A549 (cell line): ENCODE results near the gene CCDC38. TPM values are rescaled to one million over a fixed set of nuclear protein-coding genes. Genes with fewer than 3 reads are reported as not detected.

ENCODE experiments used
- ATAC-seq, 2 experiments: fragments of 200-7000 bp in 1 of 2; fragments of >200 bp in 1 of 2; cut with Nextera tagmentation in 1 of 2; cut with Tn5 transposase in 1 of 2; 3 replicates each; pipeline versions ENCODE4 v1.8.0 to v1.9.1; 2018 to 2020; ENCODE audit warnings: mild to moderate bottlenecking in 1 of 2, moderate library complexity in 1 of 2
- CTCF ChIA-PET: fragments of 300-600 bp; sonication (Branson Sonifier 250); formaldehyde crosslinking; extraction: SDS; loops from one replicate; lab custom pipeline; 2021; ENCODE audit warnings: antibody characterized with exemption, inconsistent platforms; lab: Yijun Ruan, JAX
- POLR2A ChIA-PET: fragments of 350-600 bp; formaldehyde crosslinking; extraction: SDS; loops from one replicate; lab custom pipeline; 2021; ENCODE audit warnings: antibody characterized with exemption, inconsistent platforms; lab: Yijun Ruan, JAX
- DNase-seq, 2 experiments: peaks; one replicate each; pipeline versions ENCODE4 v3.0.0 to v3.0.0-alpha.2; 2011 to 2016; ENCODE audit warnings: low read depth in 1 of 2, low spot score in 1 of 2
- FAIRE-seq: peaks from 2 replicates; lab custom pipeline; 2011; peaks lifted over from hg19 to GRCh38; lab: Jason Lieb, UNC
- H3K27ac ChIP-seq, 2 experiments: fragments of >200 bp; sonication (Bioruptor Twin); formaldehyde crosslinking; 3 replicates each; pipeline ENCODE4 v1.5.1; 2016 to 2017
- H3K4me1 ChIP-seq: fragments of >200 bp; sonication (Bioruptor Twin); formaldehyde crosslinking; 3 replicates; pipeline ENCODE4 v1.6.1; 2016
- H3K4me2 ChIP-seq: fragments of >200 bp; sonication (Bioruptor Twin); formaldehyde crosslinking; 3 replicates; pipeline ENCODE4 v1.6.1; 2016
- H3K4me3 ChIP-seq: fragments of >200 bp; sonication (Bioruptor Twin); formaldehyde crosslinking; 3 replicates; pipeline ENCODE4 v1.5.1; 2016
- H3K9me3 ChIP-seq: fragments of >200 bp; sonication (Bioruptor Twin); formaldehyde crosslinking; 3 replicates; pipeline ENCODE4 v1.6.1; 2016
- CHD2 ChIP-seq: fragments of 150-350 bp; IDR thresholded peaks from 2 replicates; pipeline ENCODE4 v1.6.1; 2014; ENCODE audit warnings: low read length; ENCODE audit not compliant: partially characterized antibody
- EHMT2 ChIP-seq: fragments of 200-600 bp; sonication (generic); IDR thresholded peaks from 2 replicates; pipeline ENCODE4 v1.6.1; 2016; ENCODE audit warnings: antibody characterized with exemption, low read depth, mild to moderate bottlenecking, moderate library complexity
- FOSL2 ChIP-seq, 2 experiments: fragments of 450-650 bp in 1 of 2; fragments of >200 bp in 1 of 2; sonication (Bioruptor Twin) in 1 of 2; formaldehyde crosslinking; IDR thresholded peaks; 2 replicates each; pipeline versions ENCODE4 v1.5.0 to v1.6.1; 2016 to 2020; ENCODE audit warnings: mild to moderate bottlenecking in 1 of 2, moderate library complexity in 1 of 2
- FOXS1 ChIP-seq: fragments of 250-450 bp; sonication (Bioruptor Pico); IDR thresholded peaks from 2 replicates; pipeline ENCODE4 v1.5.0; 2020; ENCODE audit warnings: mild to moderate bottlenecking, moderate library complexity
- GATA3 ChIP-seq: IDR thresholded peaks from 2 replicates; pipeline ENCODE4 v1.6.1; 2012; ENCODE audit warnings: borderline replicate concordance
- HOXB13 ChIP-seq: fragments of 250-450 bp; sonication (Bioruptor Pico); IDR thresholded peaks from 2 replicates; pipeline ENCODE4 v1.5.0; 2020; ENCODE audit warnings: low read depth, mild to moderate bottlenecking, moderate library complexity
- KDM1A ChIP-seq: fragments of 200-600 bp; sonication (generic); IDR thresholded peaks from 2 replicates; pipeline ENCODE4 v1.6.1; 2016; ENCODE audit warnings: low read depth, mild to moderate bottlenecking
- MAZ ChIP-seq: fragments of 150-350 bp; IDR thresholded peaks from 2 replicates; pipeline ENCODE4 v1.6.1; 2014; ENCODE audit warnings: antibody characterized with exemption, low read depth, low read length, borderline replicate concordance
- NPAS2 ChIP-seq: fragments of 250-450 bp; sonication (Bioruptor Pico); IDR thresholded peaks from 2 replicates; pipeline ENCODE4 v1.8.0; 2022; ENCODE audit warnings: mild to moderate bottlenecking, moderate library complexity, borderline replicate concordance
- POLR2A ChIP-seq: IDR thresholded peaks from 2 replicates; pipeline ENCODE4 v1.6.1; 2012; ENCODE audit warnings: mild to moderate bottlenecking, low read length
- POLR2AphosphoS2 ChIP-seq: conservative IDR thresholded peaks from 2 replicates; pipeline ENCODE4 v1.6.1; 2012; ENCODE audit warnings: low read length, improper control_type of control experiment, inconsistent platforms
- RAD21 ChIP-seq, 2 experiments: fragments of >200 bp in 1 of 2; sonication (Bioruptor Twin) in 1 of 2; formaldehyde crosslinking in 1 of 2; IDR thresholded peaks in 1 of 2; conservative IDR thresholded peaks in 1 of 2; 2 replicates in 1 of 2; 3 replicates in 1 of 2; pipeline ENCODE4 v1.6.1; 2012 to 2018; ENCODE audit warnings: inconsistent platforms in 1 of 2
- RARB ChIP-seq: fragments of 250-450 bp; sonication (Bioruptor Pico); IDR thresholded peaks from 2 replicates; pipeline ENCODE4 v1.8.0; 2021; ENCODE audit warnings: mild to moderate bottlenecking, moderate library complexity
- RFX5 ChIP-seq: fragments of 450-650 bp; IDR thresholded peaks from 2 replicates; pipeline ENCODE4 v1.7.1; 2014; ENCODE audit warnings: antibody characterized with exemption, mild to moderate bottlenecking, moderate library complexity
- RNF2 ChIP-seq: fragments of 200-600 bp; sonication (generic); IDR thresholded peaks from 2 replicates; pipeline ENCODE4 v1.6.1; 2016; ENCODE audit warnings: low read depth, mild to moderate bottlenecking, antibody characterized with exemption, moderate library complexity, borderline replicate concordance
- SMC3 ChIP-seq: fragments of >200 bp; sonication (Bioruptor Twin); formaldehyde crosslinking; IDR thresholded peaks from 3 replicates; pipeline ENCODE4 v1.6.1; 2018; ENCODE audit warnings: inconsistent platforms
- TFCP2L1 ChIP-seq: fragments of 250-450 bp; sonication (Bioruptor Pico); IDR thresholded peaks from 2 replicates; pipeline ENCODE4 v1.5.0; 2021; ENCODE audit warnings: mild to moderate bottlenecking
- ZNF302 ChIP-seq: fragments of 250-450 bp; sonication (Bioruptor Pico); IDR thresholded peaks from 2 replicates; pipeline ENCODE4 v1.9.0; 2021; ENCODE audit warnings: inconsistent platforms, mild to moderate bottlenecking, moderate library complexity
- ZSCAN20 ChIP-seq: fragments of 250-450 bp; sonication (Bioruptor Pico); IDR thresholded peaks from 2 replicates; pipeline ENCODE4 v1.8.0; 2022; ENCODE audit warnings: mild to moderate bottlenecking, moderate library complexity
- WGBS: methylation state at CpG from one replicate; pipeline ENCODE4 v1.1.6; 2017; ENCODE audit errors: missing lambda C conversion rate; 5-methylcytosine and 5-hydroxymethylcytosine counted together
- polyA plus RNA-seq, 4 experiments: library from polyadenylated mRNA; depleted of rRNA in 3 of 4; stranded (reverse); fragments of >200 nt; fragmentation: RNase III in 1 of 4; extraction: RNeasy Plus Mini Kit Qiagen cat#74134 plus additional on column Dnase treatment in 1 of 4; gene quantifications; 2 replicates in 3 of 4; 3 replicates in 1 of 4; pipeline ENCODE4 v1.2.3, GENCODE V29; 2011 to 2017
- TF ChIP-seq, protein P1 (sequence below): fragments of 250-450 bp; sonication (Bioruptor Pico); IDR thresholded peaks from 2 replicates; pipeline ENCODE4 v1.5.0; 2020; ENCODE audit warnings: low read depth, mild to moderate bottlenecking, moderate library complexity
- TF ChIP-seq, protein P2 (sequence below): IDR thresholded peaks from 2 replicates; pipeline ENCODE4 v1.6.1; 2012; ENCODE audit warnings: low read depth, borderline replicate concordance
- TF ChIP-seq, protein P3 (sequence below): fragments of >200 bp; sonication (Bioruptor Twin); formaldehyde crosslinking; IDR thresholded peaks from 2 replicates; pipeline ENCODE4 v1.6.1; 2016
- TF ChIP-seq, protein P4 (sequence below): fragments of 150-350 bp; IDR thresholded peaks from 2 replicates; pipeline ENCODE4 v1.6.1; 2014; ENCODE audit warnings: low read depth, mild to moderate bottlenecking, low read length

Gene CCDC38
- polyA plus RNA-seq, 2 of the 4 experiments (the other 2 are of a cell fraction), result 0.18 to 0.41 TPM

DNA sequence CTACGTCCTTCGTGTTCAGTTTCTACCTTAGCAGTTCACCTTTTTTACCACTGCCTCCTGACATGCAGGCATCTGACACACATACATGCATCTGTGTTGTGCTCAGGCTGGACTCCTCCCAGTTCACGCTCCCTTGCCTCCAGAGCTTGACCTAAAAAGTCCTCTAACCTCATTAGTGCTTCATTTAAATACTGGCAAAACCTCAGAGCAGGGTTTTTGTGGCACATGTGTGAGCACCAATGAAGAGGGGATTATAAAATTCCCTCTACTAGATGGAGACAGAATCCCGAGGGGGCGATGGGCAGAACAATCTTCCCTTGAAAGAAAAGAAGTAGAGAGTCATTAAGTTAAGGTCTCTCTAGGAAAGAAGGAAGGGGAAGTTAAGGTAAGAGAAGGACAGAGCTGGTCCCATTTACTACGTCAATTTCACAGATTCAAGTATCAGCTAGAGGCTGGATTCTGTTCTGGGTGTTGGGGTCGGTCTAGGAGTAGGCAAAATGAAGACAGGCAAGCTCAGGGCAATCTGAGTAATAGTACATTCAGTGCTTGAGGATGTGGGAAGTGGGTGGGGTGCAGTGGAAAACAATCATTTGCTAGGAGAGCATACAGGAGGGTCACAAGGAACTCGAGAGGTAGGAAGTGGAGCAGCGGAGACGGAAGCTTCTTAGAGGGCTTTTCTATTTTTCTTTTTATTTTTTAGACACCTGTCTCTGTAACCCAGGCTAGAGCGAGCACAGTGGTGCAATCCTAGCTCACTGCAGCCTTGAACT is 46.3 kb upstream of the CCDC38 start:
- no peaks in the 10 kb centered on the region for H3K4me1 ChIP-seq
- ATAC-seq, result no peak
- H3K4me2 ChIP-seq, result no peak overlapping the region
- POLR2A ChIA-PET, result no interaction called here
- H3K27ac ChIP-seq, result no peak overlapping the region
- no peaks in the 10 kb centered on the region for H3K9me3 ChIP-seq
- TF ChIP-seq CHD2 (no peak), RFX5 (no peak), RNF2 (no peak), POLR2AphosphoS2 (no peak), RAD21 (conservative IDR thresholded peaks at IDR 0.05 in 1 of 2, IDR thresholded peaks at IDR 0.05 in 1 of 2) (no peak), GATA3 (no peak), KDM1A (no peak), SMC3 (no peak), HOXB13 (no peak), FOXS1 (CRISPR knock-in tag) (no peak), NPAS2 (no peak), RARB (CRISPR knock-in tag) (no peak)
- TF ChIP-seq, protein P1, sequence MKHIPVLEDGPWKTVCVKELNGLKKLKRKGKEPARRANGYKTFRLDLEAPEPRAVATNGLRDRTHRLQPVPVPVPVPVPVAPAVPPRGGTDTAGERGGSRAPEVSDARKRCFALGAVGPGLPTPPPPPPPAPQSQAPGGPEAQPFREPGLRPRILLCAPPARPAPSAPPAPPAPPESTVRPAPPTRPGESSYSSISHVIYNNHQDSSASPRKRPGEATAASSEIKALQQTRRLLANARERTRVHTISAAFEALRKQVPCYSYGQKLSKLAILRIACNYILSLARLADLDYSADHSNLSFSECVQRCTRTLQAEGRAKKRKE (CRISPR knock-in tag), result no peak
- TF ChIP-seq, protein P2, sequence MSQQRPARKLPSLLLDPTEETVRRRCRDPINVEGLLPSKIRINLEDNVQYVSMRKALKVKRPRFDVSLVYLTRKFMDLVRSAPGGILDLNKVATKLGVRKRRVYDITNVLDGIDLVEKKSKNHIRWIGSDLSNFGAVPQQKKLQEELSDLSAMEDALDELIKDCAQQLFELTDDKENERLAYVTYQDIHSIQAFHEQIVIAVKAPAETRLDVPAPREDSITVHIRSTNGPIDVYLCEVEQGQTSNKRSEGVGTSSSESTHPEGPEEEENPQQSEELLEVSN, result no peak
- TF ChIP-seq, all 56 proteins: peak for 0
- DNase-seq (no peak), FAIRE-seq (no peak)
- H3K4me3 ChIP-seq, result no peak overlapping the region
- 48% methylated on average over 11 of the region's 11 CpGs for WGBS
- CTCF ChIA-PET, result interaction anchor here (0.9 to 4.7 kb wide), 3 partner anchors 10 to 70 kb away, joined by 6 to 26 read pairs (median 6); no protein-coding TSS in a partner anchor

DNA sequence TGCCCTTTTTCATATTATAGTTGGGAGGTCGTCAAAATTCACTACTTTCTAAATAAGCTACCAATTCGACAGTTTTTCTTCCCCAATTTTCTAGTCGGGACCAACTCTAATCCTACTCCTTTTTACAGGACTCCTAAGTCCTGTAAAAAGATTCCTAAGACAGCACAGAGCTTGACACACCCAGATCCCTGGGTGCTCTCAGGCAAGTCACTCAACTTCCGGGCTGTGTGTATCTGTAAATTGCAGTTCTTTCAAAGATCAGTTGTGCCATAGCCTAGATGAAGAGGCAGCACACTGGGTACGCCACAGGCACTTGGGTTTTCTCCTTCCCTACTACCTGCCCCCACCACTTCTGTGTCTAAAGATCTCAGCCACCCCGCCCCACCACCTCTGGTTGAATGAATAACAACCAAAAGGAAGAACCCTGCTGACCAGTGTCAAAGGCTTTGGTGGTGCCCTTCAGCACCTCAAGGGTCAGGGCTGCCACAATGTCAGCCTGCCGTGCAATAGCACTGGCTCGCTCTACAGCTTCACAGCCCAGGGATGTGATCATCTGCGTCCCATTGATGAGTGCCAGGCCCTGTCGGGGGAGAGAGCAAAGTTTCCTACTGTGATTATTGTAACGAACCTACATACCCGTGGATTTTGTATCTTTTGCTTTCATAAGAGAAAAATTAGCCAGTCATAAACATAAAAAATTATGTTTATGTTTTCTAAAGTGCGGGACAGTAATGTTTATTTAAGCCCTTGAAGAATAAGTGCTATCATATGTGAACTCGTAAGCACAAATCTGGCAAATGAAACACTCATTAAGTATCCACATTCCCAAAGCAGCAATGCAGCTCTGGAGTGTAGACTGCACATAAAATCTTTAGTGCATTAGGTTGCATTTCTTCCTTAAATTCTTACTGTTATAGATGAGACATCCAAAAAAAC is 44.5 kb upstream of the CCDC38 start:
- Histone ChIP-seq H3K4me2 (no peak overlapping the region), H3K4me3 (no peak overlapping the region), H3K9me3 (no peaks in the 10 kb centered on the region), H3K4me1 (no peaks in the 10 kb centered on the region)
- CTCF ChIA-PET, result interaction anchor here (1.7 to 4.7 kb wide), 2 partner anchors 12 to 69 kb away, joined by 6 to 26 read pairs; no protein-coding TSS in a partner anchor
- POLR2A ChIA-PET, result no interaction called here
- FAIRE-seq (no peak), DNase-seq (no peak), ATAC-seq (no peak)
- 66% methylated on average over 14 of the region's 14 CpGs for WGBS
- no peak for TF ChIP-seq ZSCAN20 (CRISPR knock-in tag)
- TF ChIP-seq ZNF302 (CRISPR knock-in tag), result no peak
- TF ChIP-seq FOXS1 (CRISPR knock-in tag), result no peak
- TF ChIP-seq, protein P3, sequence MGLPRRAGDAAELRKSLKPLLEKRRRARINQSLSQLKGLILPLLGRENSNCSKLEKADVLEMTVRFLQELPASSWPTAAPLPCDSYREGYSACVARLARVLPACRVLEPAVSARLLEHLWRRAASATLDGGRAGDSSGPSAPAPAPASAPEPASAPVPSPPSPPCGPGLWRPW, result no peak
- TF ChIP-seq EHMT2, result no peak
- TF ChIP-seq, protein P4, sequence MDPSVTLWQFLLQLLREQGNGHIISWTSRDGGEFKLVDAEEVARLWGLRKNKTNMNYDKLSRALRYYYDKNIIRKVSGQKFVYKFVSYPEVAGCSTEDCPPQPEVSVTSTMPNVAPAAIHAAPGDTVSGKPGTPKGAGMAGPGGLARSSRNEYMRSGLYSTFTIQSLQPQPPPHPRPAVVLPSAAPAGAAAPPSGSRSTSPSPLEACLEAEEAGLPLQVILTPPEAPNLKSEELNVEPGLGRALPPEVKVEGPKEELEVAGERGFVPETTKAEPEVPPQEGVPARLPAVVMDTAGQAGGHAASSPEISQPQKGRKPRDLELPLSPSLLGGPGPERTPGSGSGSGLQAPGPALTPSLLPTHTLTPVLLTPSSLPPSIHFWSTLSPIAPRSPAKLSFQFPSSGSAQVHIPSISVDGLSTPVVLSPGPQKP, result no peak
- TF ChIP-seq, protein P1 (CRISPR knock-in tag), result no peak
- TF ChIP-seq FOSL2 (IDR thresholded peaks at IDR 0.05), result no peak
- TF ChIP-seq FOSL2 (CRISPR knock-in tag; IDR thresholded peaks at IDR 0.05), result no peak
- TF ChIP-seq CHD2, result no peak
- TF ChIP-seq POLR2A, result no peak
- no peak for TF ChIP-seq TFCP2L1 (CRISPR knock-in tag)
- no peak for TF ChIP-seq SMC3
- no peak for TF ChIP-seq MAZ
- TF ChIP-seq, all 56 proteins: peak for 0
- H3K27ac ChIP-seq, result no peak overlapping the region
